HG03460 (cell line): ENCODE results near the gene MEX3B.

Experiments
- ATAC-seq: cut with Tn5 transposase; IDR thresholded peaks from one replicate; pipeline ENCODE4 v1.9.1; 2021; ENCODE audit not compliant: unreplicated experiment

The MEX3B gene

GRCh38 chr15:82045892-82046665, at the start of gene MEX3B:
TSS of gene MEX3B (minus strand) at chr15:82046018. CDS start at chr15:82045705, 313 bp downstream.
- peak; percentile 68 for ATAC-seq

GRCh38 chr15:82093774-82094211, 48.0 kb upstream of the MEX3B start:
- ATAC-seq = no peak

GRCh38 chr15:82093325-82093724, 47.5 kb upstream of the MEX3B start:
- no peak for ATAC-seq

- ATAC-seq = no peak
Measured at GRCh38 chr15:82091636-82092140, 45.9 kb upstream of the MEX3B start.

- no peak for ATAC-seq
Measured at GRCh38 chr15:82086243-82086995, 40.6 kb upstream of the MEX3B start.

- ATAC-seq = no peak
Measured at GRCh38 chr15:82081914-82082762, 36.3 kb upstream of the MEX3B start.

GRCh38 chr15:82080774-82081173, 35.0 kb upstream of the MEX3B start:
- ATAC-seq = no peak

- ATAC-seq = no peak
Measured at GRCh38 chr15:82079736-82080135, 33.9 kb upstream of the MEX3B start.

- no peak for ATAC-seq
Measured at GRCh38 chr15:82074610-82075009, 28.8 kb upstream of the MEX3B start.

GRCh38 chr15:82072926-82073537, 27.2 kb upstream of the MEX3B start:
- ATAC-seq = no peak

GRCh38 chr15:82066455-82066854, 20.6 kb upstream of the MEX3B start:
- ATAC-seq = no peak

GRCh38 chr15:82064824-82065223, 19.0 kb upstream of the MEX3B start:
- ATAC-seq = no peak

- ATAC-seq = no peak
Measured at GRCh38 chr15:82062479-82063454, 16.9 kb upstream of the MEX3B start.

GRCh38 chr15:82060817-82061216, 15.0 kb upstream of the MEX3B start:
- no peak for ATAC-seq

GRCh38 chr15:82058517-82059204, 12.8 kb upstream of the MEX3B start:
- no peak for ATAC-seq

- ATAC-seq = no peak
Measured at GRCh38 chr15:82058026-82058425, 12.2 kb upstream of the MEX3B start.

GRCh38 chr15:82056958-82057823, 11.4 kb upstream of the MEX3B start:
- ATAC-seq = no peak

- ATAC-seq = no peak
Measured at GRCh38 chr15:82052751-82053150, 6.9 kb upstream of the MEX3B start.
